ENCODE data around the gene GRID2.
A peak's percentile ranks its signal among the peaks of the same experiment; 100 is the strongest.

The GRID2 gene

DNA sequence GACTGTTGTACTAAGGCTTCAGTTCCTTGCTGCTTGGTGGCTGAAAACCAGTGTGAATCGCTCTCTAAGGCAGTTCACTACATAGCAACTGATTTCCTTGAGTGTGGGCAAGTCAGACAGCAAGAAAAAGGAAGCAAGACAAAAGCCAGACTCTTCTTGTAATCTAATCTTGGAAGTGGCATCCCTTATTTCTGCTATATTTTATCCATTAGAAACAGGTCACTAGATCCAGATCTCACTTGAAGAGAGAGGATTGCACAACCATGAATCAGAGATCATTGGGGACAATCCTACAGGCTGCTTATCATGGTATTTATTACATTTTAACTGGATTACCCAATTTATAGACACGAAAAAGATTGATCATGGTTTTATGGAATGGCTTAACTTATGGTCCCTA is 684.5 kb downstream of the GRID2 start:
- no peak for DNase-seq

DNA sequence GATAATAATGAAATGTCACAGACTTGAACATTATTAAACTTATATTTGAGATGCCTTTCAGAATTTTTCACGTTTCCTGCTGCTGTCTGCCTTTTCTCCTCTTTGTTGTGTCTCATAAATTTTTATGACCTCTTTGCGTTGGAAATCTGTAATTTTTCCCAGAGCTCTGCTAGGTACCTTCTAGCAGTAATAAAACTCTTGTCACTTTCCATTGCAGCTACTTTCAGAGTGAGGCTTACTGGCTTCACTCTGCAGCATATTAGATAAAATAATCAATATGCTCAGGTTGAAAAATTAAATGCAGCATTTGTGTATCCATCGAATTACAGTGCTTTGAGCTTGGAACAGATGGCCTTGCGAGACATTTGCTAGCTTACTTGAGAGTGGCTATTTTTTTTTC is 689.0 kb downstream of the GRID2 start:
- peak; percentile 19 for DNase-seq

DNA sequence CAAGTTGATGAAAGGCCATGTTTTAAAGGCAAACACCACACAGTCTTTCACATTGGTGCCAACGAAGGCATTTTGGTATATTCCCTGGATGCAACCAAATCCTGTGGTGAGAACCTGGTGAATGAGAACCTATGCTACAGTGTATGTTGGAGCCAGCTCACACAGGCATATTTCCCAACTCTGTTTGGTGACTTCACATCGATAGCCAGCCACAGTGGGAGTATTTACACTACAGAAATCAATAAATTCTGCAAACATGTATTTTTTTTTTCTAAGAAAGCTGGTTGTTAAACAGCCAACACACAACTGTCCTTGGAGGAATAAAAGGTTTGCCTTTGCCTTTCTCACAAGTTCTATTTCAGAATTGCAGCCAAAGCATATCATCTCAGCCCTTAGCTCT is 691.0 kb downstream of the GRID2 start:
- no peak for DNase-seq

DNA sequence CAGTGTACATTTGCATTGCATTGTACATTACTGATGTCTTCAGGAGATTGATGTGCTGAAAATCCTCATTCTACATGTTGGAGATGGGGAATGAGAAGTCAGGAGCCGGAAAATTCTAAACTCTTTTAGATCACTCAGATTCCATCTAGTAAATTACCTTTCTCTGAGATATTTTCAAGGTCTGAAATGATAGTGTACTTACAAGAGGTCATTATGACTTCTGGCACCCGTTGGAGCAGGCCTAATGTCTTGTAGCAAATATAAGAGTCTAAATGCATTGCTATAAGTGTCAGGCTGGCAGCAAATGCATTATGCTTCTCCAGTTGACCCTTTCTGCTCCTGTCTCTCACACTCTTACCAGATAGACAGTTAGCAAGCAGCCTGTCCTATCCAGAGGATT is 692.8 kb downstream of the GRID2 start:
- no peak for DNase-seq

DNA sequence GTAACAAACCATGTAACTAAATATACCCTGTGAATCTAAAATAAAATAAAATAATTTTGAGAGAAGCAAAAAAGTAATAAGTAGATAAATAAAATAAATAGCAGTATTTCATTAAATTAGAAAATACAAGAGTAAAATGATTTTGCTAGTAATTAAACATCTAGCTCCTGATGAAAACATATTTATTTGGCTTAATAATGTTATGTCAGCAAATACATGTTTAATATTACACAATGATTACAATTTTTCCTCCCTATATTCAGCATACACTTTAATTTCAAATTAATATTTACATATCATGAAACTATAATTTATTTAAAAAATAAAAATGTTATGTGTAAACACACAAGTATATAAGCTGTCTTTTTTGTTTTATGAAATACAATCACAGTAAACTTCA is 697.1 kb downstream of the GRID2 start:
- DNase-seq: no peak

DNA sequence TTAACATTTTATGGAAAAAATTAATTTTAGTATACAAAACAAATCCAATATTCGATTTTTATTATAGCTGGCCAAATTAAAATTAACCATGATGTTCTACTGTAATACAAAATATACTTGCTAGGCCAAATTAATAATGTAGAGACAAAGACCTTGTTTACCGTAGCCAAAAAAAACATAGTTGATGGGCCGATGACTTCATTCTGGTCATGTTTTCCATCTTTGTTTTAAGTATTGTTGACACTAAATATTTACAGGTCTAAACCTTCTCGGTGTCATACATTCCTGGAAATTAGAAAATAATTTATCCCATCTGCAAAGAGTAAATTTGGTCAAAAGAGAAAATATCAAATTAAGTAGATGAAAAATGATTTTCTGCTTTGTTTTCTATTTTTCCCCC is 698.5 kb downstream of the GRID2 start:
- DNase-seq: no peak

DNA sequence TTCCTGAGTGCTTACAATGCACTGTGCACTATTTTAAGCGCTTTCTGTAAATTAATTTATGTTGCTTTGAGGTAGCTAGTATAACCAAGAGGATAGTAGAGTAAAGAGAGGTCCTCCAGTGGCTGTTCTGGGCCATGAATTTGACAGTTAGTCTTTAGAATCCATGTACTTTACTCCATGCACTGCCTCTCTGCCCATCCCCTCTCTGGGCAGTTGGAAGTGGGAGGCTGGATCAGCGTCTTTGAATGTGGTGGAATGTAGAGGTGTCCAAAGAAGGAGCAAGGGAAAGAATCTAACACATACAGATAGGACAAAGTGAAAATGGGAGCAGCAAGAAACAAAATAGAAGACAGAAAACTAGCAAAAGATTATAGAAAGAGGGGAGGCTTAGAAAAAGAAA is 712.6 kb downstream of the GRID2 start:
- no peak for DNase-seq

DNA sequence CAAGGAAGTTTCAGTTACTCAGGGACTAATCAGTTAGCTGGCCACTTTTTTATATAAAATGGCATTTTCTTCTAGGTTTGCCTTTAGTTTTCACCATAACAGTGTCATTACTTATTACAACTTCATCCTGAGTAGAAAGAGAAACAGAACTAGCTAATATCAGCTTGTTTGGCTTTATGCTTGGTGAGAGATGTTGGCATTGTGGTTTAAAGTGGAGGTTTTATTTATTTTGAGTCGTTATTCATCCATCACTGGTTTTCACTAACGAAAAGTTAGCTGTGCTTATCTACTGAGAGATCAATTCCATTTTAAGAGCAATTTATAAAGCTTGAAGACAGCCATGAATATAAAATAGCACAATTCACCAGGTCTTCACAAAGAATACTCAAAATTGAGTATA is 714.5 kb downstream of the GRID2 start:
- no peak for DNase-seq

DNA sequence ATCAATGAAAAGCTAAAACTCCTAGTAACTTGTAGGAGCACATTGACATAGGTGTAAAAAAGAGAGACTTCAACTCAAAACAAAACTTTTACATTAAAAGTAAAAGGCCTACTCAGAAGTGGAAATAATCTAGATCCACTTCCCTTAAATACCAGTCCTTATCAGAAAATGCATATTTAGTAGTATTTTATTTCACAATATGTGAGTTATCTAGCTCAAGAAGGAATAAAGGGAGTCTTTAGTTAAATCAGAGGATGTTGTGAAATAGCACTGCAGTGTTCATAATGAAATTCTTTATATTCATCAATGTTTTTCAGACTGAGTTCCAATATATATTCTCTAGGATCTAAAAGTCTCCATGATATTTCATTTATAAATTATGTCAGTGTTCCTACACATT is 715.0 kb downstream of the GRID2 start:
- DNase-seq: no peak

DNA sequence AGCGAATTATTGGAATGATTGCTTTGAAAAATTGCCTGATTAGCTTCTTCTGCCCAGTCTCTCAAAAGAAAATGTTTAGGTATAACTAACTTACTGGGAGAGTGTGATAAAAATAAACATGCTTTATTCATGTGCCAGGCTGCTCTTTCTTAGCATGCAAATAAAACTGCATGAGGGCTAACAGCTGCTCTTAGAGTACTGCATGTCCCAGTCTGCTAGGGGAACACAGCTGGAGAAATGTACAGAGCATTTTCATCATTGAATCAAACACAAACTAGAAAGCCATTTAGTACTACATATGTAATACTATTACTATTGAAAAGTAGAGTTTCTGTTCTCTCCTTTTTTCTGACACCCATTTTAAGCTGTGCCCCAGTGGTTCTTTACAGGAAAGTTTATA is 726.0 kb downstream of the GRID2 start:
- DNase-seq: no peak

DNA sequence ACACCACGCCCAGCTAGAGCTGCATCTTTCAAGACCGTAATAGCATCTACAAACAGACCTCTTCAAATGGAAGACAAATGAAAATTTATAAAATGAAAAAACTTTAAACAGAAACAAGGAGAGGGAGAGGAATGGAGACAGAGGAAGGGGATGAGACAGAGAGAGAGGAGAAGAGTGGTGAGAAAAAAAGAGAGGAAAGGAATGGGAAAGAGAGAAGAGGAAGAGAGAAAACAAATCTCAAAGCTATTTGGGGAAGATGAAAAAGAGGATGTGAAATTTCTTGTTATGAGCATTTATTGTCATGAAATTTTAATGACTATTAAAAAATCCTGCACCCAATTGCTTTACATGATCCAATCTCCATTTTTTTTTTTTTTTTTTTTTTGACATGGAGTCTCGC is 726.9 kb downstream of the GRID2 start:
- DNase-seq: no peak

DNA sequence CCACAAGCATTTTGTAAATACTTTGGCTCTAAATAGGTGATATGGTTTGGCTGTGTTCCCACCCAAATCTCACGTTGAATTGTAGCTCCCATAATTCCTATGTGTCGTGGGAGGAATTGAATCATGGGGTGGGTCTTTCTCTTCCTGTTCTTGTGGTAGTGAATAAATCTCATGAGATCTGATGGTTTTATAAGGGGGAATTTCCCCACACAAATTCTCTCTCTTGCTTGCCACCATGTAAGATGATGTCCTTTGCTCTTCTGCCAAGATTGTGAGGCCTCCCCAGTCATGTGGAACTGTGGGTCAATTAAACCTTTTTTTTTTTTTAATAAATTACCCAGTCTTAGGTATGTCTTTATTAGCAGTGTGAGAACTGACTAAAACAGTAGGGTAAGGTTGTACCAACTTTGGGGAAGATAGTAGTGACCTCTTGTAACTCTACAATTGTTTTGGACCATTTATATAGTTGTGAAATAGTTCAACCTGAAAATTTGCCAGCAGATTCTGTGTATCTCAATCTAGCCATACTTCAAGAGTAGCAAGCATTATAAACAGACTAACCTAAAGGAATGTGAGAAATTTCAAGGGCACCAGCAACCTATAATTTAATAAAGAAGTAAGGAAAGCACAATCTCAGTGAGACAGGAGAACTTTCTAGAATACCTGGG is 727.8 kb downstream of the GRID2 start:
- no peak for DNase-seq

DNA sequence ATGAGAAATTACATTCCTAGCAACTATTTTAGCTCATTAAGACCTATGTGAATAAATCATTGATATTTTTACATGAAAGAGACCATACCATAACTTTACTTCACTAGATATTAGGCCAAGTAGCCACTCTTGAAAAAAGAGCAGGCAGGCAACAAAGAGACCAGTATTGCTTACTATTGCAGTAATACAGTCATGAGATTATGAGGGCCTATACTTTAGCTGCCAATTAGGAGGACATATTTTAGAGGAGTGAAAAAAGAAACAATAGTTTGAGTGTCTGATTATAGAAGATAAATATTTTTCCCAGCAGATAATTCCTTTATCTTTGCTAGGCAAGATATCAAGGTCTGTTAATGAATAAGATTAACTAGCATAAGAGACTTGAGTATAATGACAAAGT is 739.0 kb downstream of the GRID2 start:
- DNase-seq: no peak

DNA sequence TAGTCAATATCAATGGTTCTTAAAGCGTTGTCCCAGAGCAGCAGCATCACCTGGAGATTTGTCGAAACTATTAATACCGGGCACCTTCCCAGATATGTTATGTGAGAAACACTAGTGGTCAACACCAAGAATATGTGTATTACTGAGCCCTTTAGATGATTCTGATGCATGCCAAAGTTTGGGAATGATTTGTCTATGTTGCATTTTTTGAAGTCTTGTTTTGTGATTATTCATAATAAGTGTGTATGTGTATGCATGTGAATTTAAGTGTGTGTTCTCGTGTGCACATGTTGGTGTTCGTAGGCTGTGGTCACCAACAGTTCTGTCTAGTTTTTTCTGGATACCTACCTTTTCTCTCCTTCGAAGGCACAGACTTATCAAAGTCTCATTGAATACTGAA is 749.4 kb downstream of the GRID2 start:
- DNase-seq: no peak

DNA sequence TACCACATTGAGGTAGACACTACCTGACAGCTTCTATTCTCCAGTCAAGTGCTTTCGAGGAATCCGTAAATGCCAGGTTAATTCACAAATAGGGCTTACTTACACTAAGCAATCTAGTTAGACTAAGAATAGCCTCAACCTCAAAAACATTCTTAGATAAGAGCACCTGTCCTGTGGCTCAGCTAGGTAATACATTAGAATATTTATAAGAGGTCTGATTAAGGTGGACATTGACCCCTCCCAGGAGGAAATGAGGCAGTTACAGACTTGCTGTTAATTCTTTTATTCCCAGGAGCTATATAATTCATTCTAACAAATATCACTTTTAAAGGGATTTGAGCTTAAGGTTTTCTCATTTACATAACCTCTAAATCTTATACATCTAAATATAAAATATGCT is 758.1 kb downstream of the GRID2 start:
- DNase-seq: no peak

DNA sequence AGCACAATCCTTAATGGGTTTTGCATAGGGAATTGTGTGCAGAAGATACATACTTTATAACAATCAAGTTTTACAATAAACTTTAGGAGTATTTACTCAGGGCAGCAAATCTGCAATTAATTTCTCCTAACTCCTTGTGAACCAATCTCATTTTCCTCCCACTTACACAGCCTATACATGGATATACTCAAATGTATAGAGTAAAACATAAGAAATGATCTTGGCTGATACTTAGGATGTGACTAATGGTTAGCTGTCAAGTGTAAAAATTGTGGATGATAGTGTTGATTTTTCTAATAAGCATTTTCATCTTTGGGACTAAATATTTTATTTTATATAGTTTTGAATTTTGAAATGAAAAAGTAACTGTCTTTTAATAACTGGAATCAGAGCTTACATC is 759.6 kb downstream of the GRID2 start:
- DNase-seq: no peak

DNA sequence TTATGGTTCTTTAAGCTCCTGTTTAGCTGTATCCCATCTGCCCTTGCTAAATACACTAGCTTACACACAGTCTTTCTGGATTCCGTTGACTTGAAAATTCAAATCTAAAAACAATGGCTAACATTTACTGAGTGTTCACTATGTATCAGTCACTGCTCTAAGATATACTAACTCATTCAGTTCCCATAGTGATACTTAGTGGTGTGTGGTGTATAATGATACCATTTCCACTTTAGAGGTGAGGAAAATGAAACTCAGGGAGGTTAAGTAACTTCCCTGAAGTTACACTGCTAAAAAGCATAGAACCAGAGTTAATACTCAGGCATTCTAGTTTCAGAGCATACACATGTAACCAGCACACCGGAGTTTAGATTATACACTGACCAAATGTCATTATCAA is 762.0 kb downstream of the GRID2 start:
- no peak for DNase-seq

DNA sequence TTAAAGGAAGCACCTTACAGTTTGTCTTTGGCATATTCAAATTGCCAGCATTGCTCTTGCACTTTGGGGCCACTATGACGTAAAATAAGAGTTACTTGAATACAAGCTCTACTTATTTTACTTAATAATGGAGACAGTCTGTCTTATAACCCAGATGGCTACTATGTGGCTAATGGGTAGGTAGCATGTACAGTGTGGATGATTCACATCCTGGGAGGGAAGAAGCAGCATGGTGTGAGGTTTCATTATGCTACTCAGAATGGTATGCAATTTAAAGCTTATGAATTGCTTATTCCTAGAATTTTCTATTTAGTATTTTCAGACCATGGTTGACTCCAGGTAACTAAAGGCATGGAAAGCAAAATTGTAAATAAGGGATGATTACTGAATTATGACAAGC is 763.0 kb downstream of the GRID2 start:
- DNase-seq: no peak

DNA sequence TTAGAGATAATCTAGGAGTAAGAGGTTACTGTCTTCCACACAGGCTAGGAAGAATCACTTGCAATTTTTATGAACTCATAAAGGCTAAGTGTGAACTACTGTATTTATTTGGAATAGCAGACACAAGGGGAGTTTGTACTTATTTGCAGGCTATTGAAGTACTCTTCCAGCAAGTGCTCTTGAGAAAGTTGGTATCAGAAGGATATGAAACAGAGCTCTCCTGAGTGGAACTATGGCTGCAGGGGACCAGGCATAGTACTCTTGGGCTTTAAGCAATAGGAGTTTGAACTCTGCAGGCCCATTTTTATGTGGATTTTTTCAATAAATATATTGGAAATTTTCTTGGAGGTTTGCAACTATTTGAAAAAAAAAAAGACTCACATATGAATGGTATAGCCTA is 768.5 kb downstream of the GRID2 start:
- no peak for DNase-seq

DNA sequence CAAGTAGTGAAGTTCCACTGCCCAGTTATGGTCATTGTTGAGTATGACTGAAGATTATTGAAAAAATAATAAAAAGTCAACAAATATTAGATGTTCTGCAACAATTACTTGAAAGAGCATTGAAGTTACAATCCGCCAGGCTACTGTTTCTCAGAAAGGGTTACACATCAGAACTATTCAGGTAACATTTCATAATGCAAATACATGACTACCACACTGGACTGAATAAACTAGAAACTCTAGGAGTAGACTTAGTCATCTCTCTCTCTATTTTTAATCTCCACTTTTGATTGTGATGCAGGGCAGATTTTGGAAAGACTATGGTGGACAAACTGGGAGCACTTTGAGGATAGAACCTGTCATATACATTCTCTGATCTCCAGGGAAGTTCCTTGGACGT is 776.5 kb downstream of the GRID2 start:
- DNase-seq: no peak

DNA sequence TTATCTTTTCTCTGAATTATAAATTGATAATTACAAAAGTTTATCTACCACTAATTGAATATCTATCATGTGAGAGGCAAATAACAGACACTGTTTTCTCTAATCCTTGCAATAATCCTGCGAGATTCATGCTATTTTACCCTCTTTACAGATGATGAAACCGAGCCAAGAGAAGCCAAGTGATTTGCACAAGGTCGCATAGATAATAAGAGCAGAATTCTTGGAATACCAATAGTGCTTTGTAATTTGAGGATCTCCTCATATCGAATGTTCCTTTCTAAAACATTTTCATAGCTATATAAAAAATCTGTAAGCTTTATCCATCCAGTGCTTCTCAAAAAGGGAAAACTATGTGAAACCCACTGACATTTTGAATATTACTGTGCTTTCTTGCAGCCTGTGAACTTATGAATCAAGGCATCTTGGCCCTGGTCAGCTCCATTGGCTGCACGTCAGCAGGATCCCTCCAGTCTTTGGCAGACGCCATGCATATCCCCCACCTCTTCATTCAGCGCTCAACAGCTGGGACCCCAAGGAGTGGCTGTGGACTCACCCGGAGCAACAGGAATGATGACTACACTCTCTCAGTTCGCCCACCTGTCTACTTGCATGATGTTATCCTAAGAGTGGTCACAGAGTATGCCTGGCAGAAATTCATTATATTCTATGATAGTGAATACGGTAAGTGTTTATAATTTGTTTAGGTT is 781.0 kb downstream of the GRID2 start:
- no peak for DNase-seq

DNA sequence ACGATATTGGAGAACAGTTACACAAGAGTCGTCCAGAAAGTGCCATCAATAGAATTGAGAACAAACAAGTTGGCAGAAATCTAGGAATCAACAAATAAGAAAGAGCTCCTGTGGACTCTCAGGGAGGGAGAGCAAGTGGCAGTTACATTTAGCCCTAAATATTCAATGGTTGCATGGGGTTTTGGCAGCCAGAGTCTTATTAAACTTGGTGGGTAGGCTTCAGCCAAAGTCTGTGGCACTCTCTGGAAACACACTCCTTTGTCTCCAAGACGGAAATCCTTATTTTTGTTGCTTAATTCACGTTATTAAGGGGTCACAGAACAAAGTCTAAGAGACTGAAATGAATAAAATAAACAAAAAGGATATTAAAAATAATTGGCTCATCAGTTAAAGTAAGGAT is 782.6 kb downstream of the GRID2 start:
- peak; percentile 44 for DNase-seq

DNA sequence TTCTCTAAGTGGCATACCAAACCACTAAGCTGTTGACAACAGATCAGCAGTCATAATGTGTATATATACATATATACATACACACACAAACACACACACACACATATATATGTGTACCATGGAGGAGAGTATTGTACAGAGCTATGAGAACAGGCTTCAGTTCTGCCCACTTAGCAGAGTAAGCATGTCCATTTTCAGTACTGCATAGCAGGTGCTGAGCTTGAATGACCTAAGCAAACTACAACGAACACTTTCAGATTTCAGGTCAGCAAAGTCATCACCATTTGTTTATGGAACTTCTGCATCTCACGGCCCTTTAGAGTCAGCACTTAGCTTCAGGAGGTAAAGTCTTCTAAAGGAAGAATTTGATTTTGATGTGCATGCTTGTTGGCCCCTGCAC is 789.0 kb downstream of the GRID2 start:
- DNase-seq: no peak

DNA sequence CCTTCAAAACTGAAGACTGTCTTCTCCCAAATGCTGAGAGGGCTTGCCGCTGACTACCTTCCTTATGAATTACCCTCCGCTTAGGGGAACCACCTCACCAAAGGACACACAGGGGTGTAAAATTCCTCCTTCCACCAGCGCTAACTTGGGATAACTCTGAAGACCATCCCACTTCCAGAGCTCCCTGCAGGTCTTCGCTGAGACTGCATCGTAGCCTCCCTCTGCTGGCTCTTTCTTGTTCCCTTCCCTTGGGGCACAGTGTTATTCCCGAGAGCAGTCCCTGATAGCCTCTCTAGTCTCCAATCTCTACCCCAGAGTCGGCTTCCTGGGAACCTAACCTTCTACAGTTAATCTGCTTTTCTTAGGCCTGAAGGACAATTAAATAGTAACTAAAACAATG is 799.3 kb downstream of the GRID2 start:
- DNase-seq: no peak

DNA sequence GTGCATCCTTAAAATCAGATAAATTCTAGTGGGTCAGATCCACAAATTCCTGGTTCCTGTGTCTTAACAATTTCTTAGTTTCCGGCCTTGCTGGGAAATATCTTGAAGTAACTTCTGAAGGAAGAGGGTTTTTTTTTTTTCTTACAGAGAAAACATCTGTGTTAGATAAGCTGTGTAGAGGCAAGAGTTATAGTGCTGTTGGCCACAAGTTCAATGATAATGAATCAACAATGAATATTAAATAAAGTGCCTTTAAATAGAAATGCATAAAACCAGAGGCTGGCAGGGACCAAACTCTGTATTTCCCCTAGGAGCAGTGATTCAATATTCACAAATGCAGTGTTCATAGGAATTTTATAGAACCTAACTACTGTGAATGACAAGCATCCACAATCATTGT is 812.9 kb downstream of the GRID2 start:
- DNase-seq: no peak

Data from eye (tissue), 1 donor.